GM13977 (cell line): ENCODE data around the gene SETD7.
A peak's percentile ranks its signal among the peaks of the same experiment; 100 is the strongest.

ENCODE experiments used
- DNase-seq: peaks from one replicate; pipeline ENCODE4 v3.0.0; 2012; ENCODE audit warnings: low spot score
- in situ Hi-C: fragments of 300-500 bp; cut with MboI; formaldehyde crosslinking; loops from one replicate; pipeline ENCODE4 v1.12.0; 2022; ENCODE audit warnings: low sequenced_read_pairs, low pct_unique_long_range_greater_than_20kb, mixed read lengths, inconsistent platforms; ENCODE audit not compliant: unreplicated experiment
- TF ChIP-seq, protein P1 (sequence below): IDR thresholded peaks from 2 replicates; pipeline ENCODE4 v1.5.1; 2012; ENCODE audit warnings: mild to moderate bottlenecking, control low read depth; ENCODE audit not compliant: insufficient read depth; ENCODE audit errors: extremely low read depth, missing control alignments

The SETD7 gene

DNA sequence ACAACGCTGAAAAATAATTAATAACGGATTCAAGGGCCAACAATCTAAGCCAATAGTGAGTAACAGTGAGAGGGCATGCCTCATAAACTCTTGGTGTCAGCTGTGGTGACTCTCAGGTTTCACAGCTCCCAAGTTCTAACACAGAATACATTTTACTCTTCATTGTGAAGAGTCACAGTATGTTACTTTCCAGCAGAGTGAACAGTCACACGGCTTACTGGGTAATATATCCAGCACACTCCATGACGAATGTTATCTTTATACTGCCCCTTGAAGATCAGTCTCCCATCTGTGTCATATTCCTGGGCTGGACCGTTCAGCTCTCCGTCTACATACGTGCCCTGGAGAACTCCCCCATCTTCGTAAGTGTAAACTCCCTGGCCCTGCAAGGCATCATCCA lies 23.1 kb downstream of the SETD7 start:
- TF ChIP-seq, protein P1, sequence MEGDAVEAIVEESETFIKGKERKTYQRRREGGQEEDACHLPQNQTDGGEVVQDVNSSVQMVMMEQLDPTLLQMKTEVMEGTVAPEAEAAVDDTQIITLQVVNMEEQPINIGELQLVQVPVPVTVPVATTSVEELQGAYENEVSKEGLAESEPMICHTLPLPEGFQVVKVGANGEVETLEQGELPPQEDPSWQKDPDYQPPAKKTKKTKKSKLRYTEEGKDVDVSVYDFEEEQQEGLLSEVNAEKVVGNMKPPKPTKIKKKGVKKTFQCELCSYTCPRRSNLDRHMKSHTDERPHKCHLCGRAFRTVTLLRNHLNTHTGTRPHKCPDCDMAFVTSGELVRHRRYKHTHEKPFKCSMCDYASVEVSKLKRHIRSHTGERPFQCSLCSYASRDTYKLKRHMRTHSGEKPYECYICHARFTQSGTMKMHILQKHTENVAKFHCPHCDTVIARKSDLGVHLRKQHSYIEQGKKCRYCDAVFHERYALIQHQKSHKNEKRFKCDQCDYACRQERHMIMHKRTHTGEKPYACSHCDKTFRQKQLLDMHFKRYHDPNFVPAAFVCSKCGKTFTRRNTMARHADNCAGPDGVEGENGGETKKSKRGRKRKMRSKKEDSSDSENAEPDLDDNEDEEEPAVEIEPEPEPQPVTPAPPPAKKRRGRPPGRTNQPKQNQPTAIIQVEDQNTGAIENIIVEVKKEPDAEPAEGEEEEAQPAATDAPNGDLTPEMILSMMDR, result no peak
- DNase-seq, result no peak
- in situ Hi-C loops, result loop anchor here (10.0 kb wide), 1 partner anchor 118 kb away; no protein-coding TSS in a partner anchor

DNA sequence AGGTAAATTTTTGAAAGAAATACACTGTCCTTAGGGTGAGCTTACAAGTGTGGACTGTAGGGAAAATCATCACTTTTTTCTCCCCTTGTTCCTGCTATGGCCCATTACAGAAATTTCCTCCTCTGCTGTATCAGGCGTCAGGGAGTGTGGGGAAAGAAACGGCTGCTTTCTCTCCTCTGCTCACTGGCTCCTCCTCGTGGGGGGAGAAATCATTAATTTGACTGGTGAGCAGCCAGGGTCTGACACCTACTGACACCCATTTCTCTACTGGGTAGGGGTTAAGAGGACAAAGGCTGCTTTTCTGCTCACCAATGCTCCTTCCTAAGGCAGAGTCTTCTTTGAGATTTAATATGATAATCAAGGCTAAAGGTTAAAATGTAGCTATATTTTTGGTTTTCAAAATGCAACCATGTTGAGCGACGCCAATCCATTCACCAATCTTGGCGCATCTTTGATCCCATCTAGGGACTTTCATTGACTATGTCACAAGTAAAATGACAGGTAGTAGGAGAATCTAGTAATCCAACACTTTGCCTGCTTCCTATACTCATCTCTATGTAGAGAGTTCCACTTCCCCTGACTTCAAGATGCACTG lies 25.1 kb downstream of the SETD7 start:
- DNase-seq, result peak; percentile 71
- in situ Hi-C loops, result loop anchor here (10.0 kb wide), 1 partner anchor 116 kb away; no protein-coding TSS in a partner anchor
- TF ChIP-seq, protein P1, result peak; percentile 90

DNA sequence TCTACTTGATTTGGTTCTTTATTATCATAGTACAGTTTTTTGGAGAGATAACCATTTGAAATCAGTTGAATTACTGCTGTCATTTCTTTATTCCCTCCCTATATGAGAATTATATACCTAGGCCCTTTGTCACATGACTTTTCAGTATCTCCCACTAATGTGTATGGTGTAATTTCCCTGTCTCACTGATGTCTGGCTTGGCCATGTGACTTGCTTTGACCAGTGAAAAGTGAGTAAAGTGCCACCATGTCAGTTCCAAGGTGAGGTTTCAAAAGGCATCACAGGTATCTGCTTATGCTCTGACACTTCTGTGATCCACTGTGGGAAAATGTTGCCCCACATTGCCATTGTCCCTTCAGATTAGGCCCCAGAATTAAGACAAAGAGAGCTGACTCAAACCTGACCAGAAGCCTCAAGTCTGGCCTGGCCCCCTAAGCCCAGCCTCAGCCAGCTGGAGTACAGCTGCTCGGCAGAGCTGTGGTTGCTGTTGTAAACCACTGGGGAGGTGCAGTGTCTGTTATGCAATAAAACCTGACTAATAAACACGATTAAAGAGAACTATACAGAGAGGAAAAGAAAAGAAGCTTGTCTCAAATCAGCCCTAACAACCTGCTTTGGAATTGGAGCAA lies 27.5 kb downstream of the SETD7 start:
- TF ChIP-seq, protein P1, result no peak
- in situ Hi-C loops, result no loop called here
- DNase-seq, result peak; percentile 45

GRCh38 chr4:139526928-139527327 lies 29.1 kb downstream of the SETD7 start:
- in situ Hi-C loops, result no loop called here
- TF ChIP-seq, protein P1, result no peak
- no peak for DNase-seq

DNA sequence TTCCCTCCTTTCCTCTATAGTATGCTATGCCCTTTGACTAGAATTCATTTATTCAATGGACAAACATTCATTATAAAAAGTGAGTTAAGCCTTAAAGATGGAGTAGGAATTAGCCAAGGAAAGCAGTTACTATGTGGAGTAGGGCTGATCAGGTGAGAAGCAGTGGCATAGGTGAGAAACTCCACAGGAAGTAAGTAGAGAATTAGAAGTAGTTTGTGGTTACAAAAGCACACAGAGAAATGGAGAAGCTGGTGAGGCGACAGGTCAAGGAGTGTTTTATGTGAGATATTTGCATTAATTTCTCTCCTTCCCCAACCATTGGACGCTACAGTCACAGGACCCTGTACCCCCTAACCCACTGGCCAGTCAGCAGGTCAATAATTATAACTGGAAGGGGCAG lies 30.6 kb downstream of the SETD7 start:
- TF ChIP-seq, protein P1, result no peak
- DNase-seq, result no peak
- in situ Hi-C loops, result no loop called here

GRCh38 chr4:139524062-139524631 lies 31.9 kb downstream of the SETD7 start:
- in situ Hi-C loops, result no loop called here
- DNase-seq, result peak; percentile 16
- TF ChIP-seq, protein P1, result no peak
